ENCODE results near the gene NOC2L.

GRCh38 chr1:907611-908451, 51.2 kb downstream of the NOC2L start:
- no peak for TF ChIP-seq ZNF639 (CRISPR knock-in tag; conservative IDR thresholded peaks at IDR 0.05 in 1 of 2, IDR thresholded peaks at IDR 0.05 in 1 of 2)
- no peak for TF ChIP-seq MTA2 (IDR thresholded peaks at IDR 0.05; ENCODE audit: low read depth)
- TF ChIP-seq ZNF764 (CRISPR knock-in tag; IDR thresholded peaks at IDR 0.05; ENCODE audit: low read depth), result no peak
- no peak for TF ChIP-seq EHMT2 (IDR thresholded peaks at IDR 0.05)
- TF ChIP-seq EP300 (IDR thresholded peaks at IDR 0.05; ENCODE audit: low read length), result no peak
- no peak for TF ChIP-seq PML (IDR thresholded peaks at IDR 0.05; ENCODE audit: low read length)
- no peak for TF ChIP-seq NCOA1 (IDR thresholded peaks at IDR 0.05; ENCODE audit: low read depth)
- no peak for TF ChIP-seq CREB3L1 (IDR thresholded peaks at IDR 0.05; ENCODE audit: borderline replicate concordance, low read depth)
- no peak for TF ChIP-seq EZH2 (IDR thresholded peaks at IDR 0.05; ENCODE audit: borderline replicate concordance, low read depth, low read length)
